Fibroblast of peridontal ligament (primary cell): ENCODE results near the gene HECTD3.

ENCODE experiments used
- DNase-seq: peaks from one replicate; pipeline ENCODE4 v3.0.0-alpha.2; 2010; ENCODE audit errors: extremely low read depth

Gene HECTD3

DNA sequence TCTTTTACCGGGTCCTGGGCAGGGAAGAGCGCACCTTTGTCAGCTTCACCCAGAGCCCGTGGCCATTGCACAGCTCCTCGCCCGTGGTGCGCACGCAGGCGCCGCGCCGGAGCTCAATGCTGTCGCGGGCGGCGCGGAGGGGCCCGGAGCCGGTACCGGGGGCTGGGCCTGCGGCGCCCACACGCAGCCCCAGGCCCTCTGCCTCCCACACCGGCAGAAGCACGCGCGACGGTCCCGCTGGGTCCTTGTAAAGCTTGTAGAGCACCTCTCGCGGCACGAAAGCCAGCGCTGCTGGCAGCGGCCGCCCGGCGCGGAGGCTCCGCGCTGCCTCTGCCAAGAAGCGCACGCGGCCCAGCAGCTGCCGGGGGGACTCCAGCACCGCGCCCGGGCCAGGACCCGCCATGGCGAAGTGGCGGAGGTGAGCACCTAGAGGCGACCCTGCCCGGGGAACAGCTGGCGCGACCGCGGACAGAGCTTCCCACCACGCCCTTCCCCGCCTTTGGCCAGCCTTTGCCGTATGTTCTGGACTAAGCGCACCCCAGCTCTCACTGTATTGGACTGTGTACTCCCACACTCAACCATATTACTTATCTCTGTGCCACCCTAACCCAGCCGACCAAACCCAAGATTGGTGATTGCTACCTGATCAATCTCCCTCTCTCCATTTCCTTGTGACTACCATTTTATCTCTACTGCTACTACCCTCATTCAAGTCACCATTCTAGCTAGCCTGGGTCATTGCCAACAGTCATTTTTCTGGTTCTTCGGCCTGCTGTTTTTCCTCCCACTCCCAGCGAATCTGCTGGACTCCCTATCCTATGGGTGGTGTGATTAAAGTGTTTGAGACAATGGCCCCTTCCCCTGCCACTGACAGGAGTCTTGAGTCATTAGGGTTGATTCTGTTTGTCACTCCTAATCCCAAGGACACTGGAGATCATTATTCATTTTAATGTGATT lies at the start of gene HECTD3:
Gene HECTD3, minus strand, starts transcription at position 470 of the 957 bp plus-strand sequence. Its CDS starts 67 bp downstream, at position 403.
- DNase-seq: peak; percentile 69

DNA sequence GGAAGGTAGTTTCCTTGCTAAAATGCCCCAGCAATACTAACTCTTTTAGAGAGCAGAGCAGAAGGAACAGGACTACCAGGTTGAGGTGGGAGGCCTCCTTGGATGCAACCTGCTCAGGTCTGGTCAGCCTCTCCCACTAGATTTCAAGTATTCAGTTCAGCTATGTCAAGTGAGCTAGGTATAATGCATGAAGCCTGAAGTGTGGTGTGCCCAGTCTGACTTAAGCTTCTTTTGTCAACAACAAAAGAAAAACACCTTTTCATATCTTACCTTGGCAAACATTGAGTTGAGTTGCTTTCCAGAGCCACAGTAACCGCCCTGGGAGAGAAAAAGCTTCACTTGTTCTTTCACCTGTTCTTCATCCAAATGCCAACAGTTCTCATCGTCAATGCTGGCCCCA lies 48.7 kb upstream of the HECTD3 start:
- DNase-seq: no peak

DNA sequence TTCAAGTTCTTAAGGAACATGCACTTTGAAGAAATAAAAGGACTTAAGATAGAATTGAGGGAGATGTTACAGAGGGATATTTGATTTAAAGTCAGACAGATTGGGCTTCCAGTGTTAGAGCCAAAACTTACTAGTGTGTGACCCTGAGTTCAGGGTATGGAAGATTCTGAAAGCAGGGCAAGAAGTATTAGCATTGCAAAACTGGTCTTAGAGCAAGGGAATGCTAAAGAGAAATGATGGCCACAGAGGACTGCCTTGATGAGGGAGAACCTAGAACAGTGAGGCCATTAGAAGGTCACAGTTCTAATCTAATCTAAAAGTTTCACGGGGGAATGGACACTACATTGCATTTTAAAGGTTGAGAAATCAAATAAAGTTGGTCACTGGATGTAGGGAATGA lies 46.4 kb upstream of the HECTD3 start:
- DNase-seq: no peak

DNA sequence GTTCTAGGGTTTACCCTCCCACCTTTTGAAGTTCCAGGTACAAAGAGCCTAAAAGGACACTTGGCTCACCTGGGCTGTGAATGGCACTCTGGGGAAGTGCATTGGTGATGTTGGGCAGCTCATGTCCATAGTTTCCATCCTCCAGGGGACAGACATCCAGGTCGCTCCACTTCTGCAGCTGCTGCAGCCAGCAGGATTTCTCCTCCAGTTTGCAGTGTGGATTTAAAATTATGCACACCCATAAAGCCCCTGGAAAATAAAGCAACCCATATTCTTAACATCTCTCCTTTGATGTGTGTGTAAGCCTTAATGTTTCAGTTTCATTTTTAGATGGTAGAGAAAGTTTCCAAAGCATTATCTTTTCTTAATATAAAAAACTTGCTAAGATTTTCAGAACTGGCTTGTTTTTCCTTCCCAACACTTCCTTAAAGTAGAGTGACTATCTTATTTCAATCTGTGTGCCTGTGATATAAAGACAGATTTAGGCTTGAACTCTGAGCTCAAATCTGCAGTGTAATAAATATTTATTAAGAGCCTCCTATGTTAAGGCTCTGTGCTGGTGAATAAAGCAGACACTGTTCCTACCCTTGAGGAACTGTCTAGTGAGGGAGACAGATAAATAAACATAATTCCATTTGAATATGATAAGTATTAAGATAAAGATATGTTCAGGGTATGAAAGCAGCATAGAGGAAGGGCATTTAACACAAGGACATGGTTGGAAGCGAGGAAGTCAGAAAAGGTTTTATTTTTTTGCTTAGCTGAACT lies 40.1 kb upstream of the HECTD3 start:
- no peak for DNase-seq

DNA sequence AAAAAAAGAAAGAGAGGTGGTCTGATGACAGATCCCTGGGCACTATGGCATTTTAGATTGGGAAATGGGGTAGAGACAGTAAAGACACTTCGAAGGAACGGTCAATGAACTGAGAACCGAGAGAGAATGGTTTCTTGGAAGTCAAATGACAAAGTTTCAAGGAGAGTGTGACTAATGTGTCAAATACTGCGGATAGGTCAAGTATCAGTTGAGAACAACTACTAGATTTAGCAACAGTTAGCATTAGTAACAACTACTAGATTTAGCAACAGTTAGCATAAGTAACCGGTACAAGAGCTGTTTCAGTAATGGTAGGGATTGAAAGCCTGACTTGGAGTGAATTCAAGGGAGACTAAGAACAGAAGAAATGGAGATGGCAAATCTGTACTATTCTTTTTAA lies 35.9 kb upstream of the HECTD3 start:
- no peak for DNase-seq

DNA sequence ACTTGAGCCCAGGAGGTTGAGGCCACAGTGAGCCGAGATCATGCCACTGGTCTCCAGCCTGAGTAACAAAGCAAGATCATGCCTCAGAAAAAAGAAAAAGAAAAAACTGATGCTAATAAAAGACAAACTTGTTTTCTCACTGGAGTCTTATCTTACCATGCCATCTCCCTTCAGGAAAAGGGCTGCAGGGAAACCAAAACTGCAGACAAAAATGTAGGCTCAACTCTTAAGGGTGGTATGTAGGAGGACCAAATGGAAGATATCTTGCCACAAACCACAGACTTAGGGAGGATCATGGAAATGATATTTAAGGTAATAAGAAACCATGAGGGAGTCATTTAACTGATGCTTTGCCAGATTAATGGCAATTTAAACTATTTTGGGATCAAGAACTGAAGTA lies 33.8 kb upstream of the HECTD3 start:
- no peak for DNase-seq

DNA sequence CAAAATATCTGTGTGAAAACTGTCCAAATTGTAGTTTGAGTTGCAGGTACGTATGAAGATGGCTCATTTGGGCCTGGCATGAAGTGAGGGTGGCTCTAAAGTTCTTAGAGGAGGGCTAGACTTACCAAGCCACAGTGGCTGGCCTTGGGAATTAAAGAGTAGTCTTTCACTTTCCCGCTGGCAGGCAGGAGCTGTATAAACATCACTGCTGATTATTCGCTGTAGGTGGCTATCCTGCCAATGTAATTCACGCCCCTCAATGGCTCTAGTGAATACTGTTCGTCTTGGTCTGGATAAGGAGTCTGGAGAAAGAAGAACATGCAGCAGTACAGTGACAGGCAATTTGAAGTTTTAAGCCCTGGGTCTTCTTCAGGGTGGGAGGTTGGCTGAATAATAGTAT lies 32.0 kb upstream of the HECTD3 start:
- no peak for DNase-seq

DNA sequence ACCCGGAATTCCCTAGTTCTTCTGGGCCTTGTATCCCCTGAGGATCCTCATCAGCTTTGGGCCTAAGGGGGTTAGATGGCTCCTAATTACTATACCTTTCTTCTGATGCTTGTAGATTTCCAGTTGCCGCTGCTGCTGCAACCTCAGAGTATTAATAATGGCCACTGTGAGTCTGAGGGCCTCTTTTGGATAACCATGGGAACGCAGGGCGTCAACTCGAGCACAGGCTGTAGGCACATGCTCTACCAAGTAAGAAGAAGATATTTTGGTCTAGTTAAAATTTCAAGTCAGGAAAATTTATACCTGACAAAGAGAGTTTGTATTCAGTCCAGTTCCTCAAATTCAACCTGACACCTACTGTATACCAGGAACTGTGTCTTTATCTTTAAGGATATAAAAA lies 29.2 kb upstream of the HECTD3 start:
- no peak for DNase-seq

DNA sequence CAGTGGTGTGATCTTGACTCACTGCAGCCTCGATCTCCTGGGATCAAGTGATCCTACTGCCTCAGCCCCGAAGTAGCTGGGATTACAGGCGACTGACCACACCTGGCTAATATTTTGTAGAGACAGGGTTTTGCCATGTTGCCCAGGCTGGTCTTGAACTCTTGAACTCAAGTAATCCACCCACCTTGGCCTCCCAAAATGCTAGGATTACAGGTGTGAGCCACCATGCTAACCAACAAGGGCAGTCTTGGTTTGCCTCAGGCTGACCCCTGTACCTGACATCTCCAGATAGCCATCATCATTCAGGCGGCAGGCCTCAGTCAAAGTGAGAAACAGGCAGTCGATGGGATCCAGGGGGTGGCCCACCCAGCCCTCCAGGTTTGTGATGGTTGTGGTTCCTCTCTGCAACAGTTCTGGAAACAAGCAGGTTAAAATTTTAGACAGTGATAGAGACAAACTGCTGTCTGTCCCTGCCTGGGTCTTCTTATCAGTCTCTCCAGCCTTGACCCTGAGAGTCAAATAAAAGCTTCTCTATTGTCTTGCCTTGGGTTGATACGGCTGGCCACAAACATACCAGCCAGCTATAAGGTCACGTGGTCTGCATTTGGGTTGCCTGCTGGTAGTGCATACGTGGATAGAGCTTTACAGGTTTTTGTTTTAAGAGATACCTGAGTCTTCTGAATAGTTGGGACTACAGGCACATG lies 27.7 kb upstream of the HECTD3 start:
- no peak for DNase-seq

DNA sequence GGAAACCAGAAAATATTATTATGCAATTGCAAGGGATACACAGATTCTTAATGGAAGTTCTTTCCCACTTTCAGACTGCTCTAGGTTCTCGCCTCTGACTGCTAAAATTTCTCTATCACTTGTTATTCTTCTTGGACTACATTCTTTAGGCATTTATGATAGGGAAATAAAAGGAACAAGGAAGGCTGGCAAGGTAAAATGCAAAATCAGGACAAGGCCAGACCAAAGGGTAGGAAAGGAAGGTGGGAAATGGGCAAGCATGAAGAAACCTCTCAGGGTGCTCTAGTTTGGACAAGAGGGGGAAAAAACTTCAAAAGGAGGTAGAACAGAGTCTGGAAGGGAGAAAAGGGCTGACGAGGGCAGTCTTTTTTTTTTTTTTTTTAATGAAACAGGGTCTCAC lies 27.1 kb upstream of the HECTD3 start:
- DNase-seq: no peak

DNA sequence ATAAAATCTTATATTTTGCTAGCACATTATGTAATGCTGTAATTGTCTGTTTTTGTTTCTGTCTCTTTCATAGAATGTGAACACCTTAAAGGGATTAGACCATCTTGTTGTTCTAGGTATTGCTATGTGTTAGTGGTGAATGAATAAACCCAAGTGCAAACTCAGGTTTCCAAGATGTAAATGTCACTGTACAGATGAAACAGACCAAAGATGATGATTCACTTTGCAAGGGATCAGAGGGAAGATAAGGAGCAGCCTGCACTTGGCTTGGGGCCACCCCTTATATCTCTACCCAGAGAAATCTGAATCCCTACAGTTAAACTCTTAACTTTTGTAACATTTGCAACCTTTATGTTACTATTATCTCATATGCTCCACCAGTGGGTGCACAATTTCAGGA lies 26.3 kb upstream of the HECTD3 start:
- DNase-seq: no peak

DNA sequence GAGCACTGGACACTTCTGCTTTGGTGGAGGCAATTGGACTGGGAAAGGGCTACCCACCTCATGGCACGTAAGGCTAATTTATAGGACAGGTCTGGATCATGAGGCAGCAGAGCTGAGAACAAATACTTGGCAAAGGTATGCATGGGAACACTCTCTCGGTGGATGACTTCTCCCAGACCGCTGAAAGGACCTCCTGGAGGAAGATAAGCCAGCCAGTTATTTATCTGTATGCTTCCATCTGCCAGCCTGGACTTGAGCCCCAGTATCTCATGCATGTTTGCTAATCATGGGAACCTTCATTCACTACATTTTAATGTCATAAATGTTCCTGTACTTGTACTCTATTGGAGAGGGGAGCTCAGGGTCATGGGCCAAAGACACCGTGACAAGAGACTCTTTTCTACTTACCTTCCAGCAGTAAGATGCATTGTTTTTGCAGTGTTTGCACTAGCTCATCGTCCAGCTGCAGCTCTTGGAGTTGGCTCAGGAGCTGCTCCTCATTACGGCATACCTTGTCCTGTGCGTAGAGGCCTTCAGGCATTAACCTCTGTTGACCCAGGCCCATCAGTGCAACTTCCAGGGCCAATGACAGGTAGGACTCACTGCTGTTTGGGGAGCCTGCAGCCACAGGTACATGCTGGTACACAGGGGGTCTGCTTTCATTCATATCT lies 24.6 kb upstream of the HECTD3 start:
- no peak for DNase-seq

DNA sequence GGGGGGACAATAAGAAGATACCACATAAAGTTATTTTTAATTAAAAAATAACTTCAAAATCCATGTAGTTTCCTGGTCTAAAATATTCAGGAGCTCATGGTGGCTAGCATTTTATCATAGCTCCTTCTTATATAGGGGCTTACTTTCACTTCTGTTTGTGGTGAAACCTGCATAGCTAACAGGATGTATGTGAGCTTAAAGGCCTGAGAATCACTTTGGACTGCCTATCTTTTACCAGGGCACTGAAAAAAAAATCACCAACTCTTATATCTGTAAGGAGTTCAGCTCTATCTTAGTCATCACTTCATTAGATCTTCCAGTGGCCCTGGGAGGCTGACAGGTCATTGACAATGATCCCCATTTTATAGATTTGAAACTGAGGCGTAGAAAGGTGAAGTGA lies 22.2 kb upstream of the HECTD3 start:
- no peak for DNase-seq

DNA sequence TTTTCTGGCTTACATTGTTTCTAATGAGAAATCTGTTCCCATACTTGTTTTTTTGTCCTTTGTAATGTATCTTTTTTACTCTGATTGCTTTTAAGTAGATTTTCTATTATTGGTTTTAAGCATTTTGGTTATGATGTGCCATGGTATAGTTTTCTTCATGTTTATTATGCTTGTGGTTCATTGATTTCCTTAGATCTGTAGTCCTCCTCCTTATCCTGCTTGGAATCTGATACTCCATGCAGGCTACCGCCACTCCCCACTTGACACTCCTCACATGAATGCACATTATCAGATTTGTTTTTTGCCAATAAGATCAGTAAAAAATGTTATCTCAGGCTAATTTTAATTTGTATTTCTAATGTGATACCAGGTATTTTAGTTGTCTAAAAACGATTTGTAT lies 21.7 kb upstream of the HECTD3 start:
- DNase-seq: no peak

DNA sequence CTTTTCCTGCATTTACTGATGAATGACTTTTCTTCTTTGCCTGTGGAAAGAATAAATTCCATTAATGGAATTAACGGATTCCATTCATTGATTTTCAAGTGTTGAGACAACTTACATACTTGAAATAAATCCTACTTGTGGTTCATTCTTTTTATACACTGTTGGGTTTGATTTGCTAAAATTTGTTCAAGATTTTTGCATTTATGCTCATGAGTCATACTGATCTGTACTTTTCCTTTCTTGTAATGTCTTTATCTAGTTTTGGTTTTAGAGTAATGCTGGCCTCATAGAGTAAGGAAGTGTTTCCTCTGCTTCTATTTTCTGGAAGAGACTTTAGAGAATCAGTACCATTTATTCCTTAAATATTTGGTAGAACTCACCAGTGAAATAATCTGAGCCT lies 15.3 kb upstream of the HECTD3 start:
- peak; percentile 52 for DNase-seq

DNA sequence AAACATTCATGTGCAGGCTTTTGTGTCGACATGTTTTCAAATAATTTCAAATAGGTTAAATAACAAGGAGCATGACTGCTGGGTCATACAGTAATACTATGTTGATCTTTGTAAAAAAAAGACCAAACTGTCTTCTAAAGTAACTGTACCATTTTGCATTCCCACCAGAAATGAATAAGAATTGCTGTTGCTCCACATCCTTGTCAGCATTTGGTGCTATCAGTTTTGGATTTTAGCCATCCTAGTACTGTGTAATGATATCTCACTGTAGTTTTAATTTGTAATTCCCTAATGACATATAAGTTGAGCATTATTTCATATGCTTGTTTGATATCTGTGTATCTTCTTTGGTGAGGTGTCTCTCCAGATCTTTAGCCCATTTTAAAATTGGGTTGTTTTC lies 12.5 kb upstream of the HECTD3 start:
- DNase-seq: no peak

DNA sequence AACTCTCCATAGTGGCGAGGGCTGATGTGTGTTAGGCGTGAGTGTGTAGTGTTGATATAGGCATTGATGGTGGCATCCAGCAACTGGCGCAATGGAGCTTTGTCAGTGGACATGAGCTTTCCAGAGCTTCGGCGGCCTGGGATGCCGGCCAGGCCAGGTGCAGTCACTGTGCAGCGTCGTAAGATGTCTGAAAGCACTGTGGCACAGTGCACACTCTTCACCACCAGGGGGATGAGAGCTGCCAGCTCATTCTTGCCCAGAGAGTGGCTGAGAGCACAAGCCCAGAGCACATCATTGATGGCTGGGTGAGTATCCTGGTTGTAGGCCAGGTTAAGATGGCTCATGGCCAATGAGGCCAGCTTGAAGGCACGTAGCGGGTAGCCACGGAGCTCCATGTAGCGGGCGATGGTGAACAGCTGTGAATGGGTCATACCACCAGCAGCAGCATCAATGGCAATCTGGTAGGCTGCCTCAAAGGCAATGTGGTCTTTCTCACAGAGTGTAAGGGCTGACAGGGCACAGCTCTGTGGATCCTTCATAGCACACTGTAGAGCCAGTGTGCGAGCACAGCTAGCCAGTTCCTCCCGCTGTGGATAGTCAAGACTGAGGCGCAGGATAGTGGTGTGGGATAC lies 7.6 kb upstream of the HECTD3 start:
- DNase-seq: peak; percentile 57

DNA sequence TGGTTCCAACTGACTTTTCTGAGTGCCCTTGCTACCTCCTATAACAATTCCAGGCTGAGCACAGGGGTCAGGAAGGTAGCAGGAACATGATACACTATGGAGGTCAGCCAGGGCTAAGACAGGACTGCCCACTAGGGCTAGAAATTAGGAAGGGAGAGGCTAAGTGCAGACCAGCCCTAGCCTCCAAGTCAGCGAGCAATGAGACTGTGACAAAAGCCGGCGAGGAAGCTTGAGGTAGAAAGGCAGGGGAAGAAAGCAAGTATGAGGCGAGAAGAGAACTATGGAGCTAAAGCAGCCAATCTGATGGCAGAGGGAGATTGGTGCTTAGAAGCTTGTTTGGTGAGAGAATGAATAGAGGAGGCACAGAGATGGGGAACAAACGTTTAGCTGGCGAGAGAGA lies 5.6 kb upstream of the HECTD3 start:
- no peak for DNase-seq

DNA sequence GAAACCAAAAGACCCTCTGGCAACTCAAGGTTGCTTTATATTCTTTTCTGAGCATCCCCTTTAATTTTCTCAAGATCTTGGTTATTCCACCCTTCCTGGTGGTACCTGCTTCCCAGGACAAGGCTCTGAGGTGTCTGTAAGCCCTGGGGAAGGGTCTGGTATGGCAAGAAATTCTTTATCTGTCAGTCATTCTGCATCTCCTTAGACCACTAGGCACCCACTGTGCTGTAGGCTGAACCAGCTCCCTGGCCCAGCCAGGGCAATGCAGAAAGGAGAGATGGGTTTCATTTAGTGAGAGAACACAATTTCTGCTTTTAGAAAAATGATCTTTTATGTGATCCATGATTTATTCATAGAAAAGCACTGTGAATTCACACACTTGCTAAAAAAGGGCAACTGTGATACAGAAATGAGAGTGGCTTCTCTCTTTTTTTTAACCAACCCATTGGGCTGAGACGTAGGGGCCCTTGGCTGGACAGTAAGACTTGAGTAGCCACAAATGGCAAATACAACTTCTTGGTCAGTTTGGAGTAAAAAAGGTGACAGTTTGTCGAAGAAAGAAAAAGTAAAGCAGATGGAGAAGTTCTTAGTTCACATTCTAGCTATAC lies 5.1 kb upstream of the HECTD3 start:
- DNase-seq: no peak

DNA sequence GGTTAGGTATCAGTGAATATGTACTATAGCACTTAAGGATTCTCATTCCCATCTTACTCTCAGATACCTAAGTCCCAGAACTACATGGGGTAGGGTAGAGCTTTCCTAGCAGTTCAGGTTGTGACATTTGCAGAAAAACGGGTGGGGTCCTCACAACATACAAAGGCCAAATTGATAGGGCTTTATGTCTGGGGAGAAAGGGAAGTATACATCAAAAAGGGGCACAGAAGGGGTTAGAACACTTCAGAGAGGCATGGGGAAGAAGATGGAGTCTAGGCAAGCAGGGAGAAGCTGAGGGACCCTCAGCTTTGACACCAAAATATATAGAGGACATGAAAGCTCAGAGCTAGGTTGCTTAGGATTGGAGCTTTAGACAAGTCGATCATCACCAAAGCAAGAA lies 4.6 kb upstream of the HECTD3 start:
- DNase-seq: no peak
